NCI-H2227 (cell line): ENCODE data around the gene ARHGEF16.

Experiments used
- DNase-seq: peaks from one replicate; lab custom pipeline; 2025; ENCODE audit not compliant: unreplicated experiment; lab: John Stamatoyannopoulos, UW

The ARHGEF16 gene

GRCh38 chr1:3515272-3515671 lies 60.8 kb downstream of the ARHGEF16 start:
- no peak for DNase-seq

- no peak for DNase-seq
Observed at GRCh38 chr1:3515774-3516480, 61.5 kb downstream of the ARHGEF16 start.

GRCh38 chr1:3516481-3516869 lies 62.0 kb downstream of the ARHGEF16 start:
- no peak for DNase-seq

GRCh38 chr1:3516911-3517675 lies 62.6 kb downstream of the ARHGEF16 start:
- no peak for DNase-seq

- DNase-seq = no peak
Observed at GRCh38 chr1:3518256-3518655, 63.8 kb downstream of the ARHGEF16 start.

- no peak for DNase-seq
Observed at GRCh38 chr1:3518756-3519155, 64.3 kb downstream of the ARHGEF16 start.

- DNase-seq = no peak
Observed at GRCh38 chr1:3519301-3519885, 64.9 kb downstream of the ARHGEF16 start.

- no peak for DNase-seq
Observed at GRCh38 chr1:3520419-3521378, 66.2 kb downstream of the ARHGEF16 start.

- no peak for DNase-seq
Observed at GRCh38 chr1:3521426-3521825, 67.0 kb downstream of the ARHGEF16 start.

- no peak for DNase-seq
Observed at GRCh38 chr1:3522112-3522511, 67.6 kb downstream of the ARHGEF16 start.

- DNase-seq = no peak
Observed at GRCh38 chr1:3522564-3523265, 68.2 kb downstream of the ARHGEF16 start.

- DNase-seq = no peak
Observed at GRCh38 chr1:3523980-3524379, 69.5 kb downstream of the ARHGEF16 start.

- no peak for DNase-seq
Observed at GRCh38 chr1:3524556-3525203, 70.2 kb downstream of the ARHGEF16 start.

GRCh38 chr1:3525551-3526482 lies 71.4 kb downstream of the ARHGEF16 start:
- no peak for DNase-seq

- DNase-seq = no peak
Observed at GRCh38 chr1:3527774-3528173, 73.3 kb downstream of the ARHGEF16 start.

GRCh38 chr1:3529099-3529729 lies 74.7 kb downstream of the ARHGEF16 start:
- no peak for DNase-seq

- DNase-seq = peak; percentile 26
Observed at GRCh38 chr1:3530086-3530925, 75.8 kb downstream of the ARHGEF16 start.
